Endodermal cell (in vitro differentiated cells): ENCODE results near the gene SLC40A1. TPM values are rescaled to one million over a fixed set of nuclear protein-coding genes. Genes with fewer than 3 reads are reported as not detected.

Source experiments
- DNase-seq: peaks from one replicate; pipeline ENCODE4 v3.0.0-alpha.2; 2017
- H3K27ac ChIP-seq: 2 replicates; pipeline ENCODE4 v1.5.1; 2013; ENCODE audit warnings: mild to moderate bottlenecking, low read depth, low read length, moderate library complexity
- H3K27me3 ChIP-seq: 2 replicates; pipeline ENCODE4 v1.6.1; 2013; ENCODE audit warnings: mild to moderate bottlenecking, low read length, moderate library complexity; ENCODE audit not compliant: insufficient read depth, control insufficient read depth, poor library complexity, severe bottlenecking
- H3K36me3 ChIP-seq: 2 replicates; pipeline ENCODE4 v1.7.0; 2013; ENCODE audit warnings: mild to moderate bottlenecking, low read length, moderate library complexity; ENCODE audit not compliant: control insufficient read depth, insufficient read depth
- H3K4me1 ChIP-seq: one replicate; pipeline ENCODE4 v1.7.0; 2013; ENCODE audit warnings: low read length; ENCODE audit not compliant: control insufficient read depth, insufficient read depth
- H3K4me3 ChIP-seq: 2 replicates; pipeline ENCODE4 v1.5.1; 2013; ENCODE audit warnings: mild to moderate bottlenecking, low read length, moderate library complexity
- H3K9ac ChIP-seq: 2 replicates; pipeline ENCODE4 v1.6.1; 2013; ENCODE audit warnings: mild to moderate bottlenecking, low read length, moderate library complexity; ENCODE audit not compliant: poor library complexity, severe bottlenecking; ENCODE audit errors: extremely low read depth
- H3K9me3 ChIP-seq: 2 replicates; pipeline ENCODE4 v1.6.1; 2013; ENCODE audit warnings: mild to moderate bottlenecking, low read length, moderate library complexity; ENCODE audit not compliant: control insufficient read depth
- H3K27ac Mint-ChIP-seq: 2 replicates; pipeline ENCODE4 v1.8.0; 2020; ENCODE audit warnings: mixed read lengths
- H3K27me3 Mint-ChIP-seq: 2 replicates; pipeline ENCODE4 v1.8.0; 2021; ENCODE audit warnings: mild to moderate bottlenecking, mixed read lengths; ENCODE audit not compliant: insufficient read depth
- H3K36me3 Mint-ChIP-seq: 2 replicates; pipeline ENCODE4 v1.8.0; 2020; ENCODE audit warnings: low read depth, mixed read lengths
- H3K4me1 Mint-ChIP-seq: 2 replicates; pipeline ENCODE4 v1.8.0; 2020; ENCODE audit warnings: mixed read lengths
- H3K4me3 Mint-ChIP-seq: 2 replicates; pipeline ENCODE4 v1.8.0; 2020; ENCODE audit warnings: mild to moderate bottlenecking, moderate library complexity, mixed read lengths
- H3K9me3 Mint-ChIP-seq: 2 replicates; pipeline ENCODE4 v1.8.0; 2020; ENCODE audit warnings: mild to moderate bottlenecking, mixed read lengths
- WGBS, 2 experiments: methylation state at CpG; one replicate each; pipeline versions ENCODE4 v1.1.5 to v1.1.7; 2013; ENCODE audit warnings: missing lambda C conversion rate in 2 of 2, mixed read lengths in 1 of 2; ENCODE audit not compliant: insufficient coverage in 1 of 2, insufficient read length in 1 of 2; 5-methylcytosine and 5-hydroxymethylcytosine counted together
- total RNA-seq, 2 donors: library from RNA; stranded (reverse); fragmentation: NEBNext Ultra II Directional in 1 of 2; extraction: Animal tissue kit (Norgen Biotek cat#: 25700) in 1 of 2; gene quantifications; 2 replicates in 1 of 2; 3 replicates in 1 of 2; pipeline ENCODE4 v1.2.1, GENCODE V29; 2021
- TF ChIP-seq, protein P1 (sequence below): fragments of 200-600 bp; sonication (generic); conservative IDR thresholded peaks from 2 replicates; pipeline ENCODE4 v1.5.0; 2021; ENCODE audit warnings: antibody characterized with exemption, mild to moderate bottlenecking

The SLC40A1 gene
- total RNA-seq, 2 donors from 2014 or later, result 74.1 to 96.8 TPM

- Histone ChIP-seq H3K27me3 (no peaks in the 10 kb centered on the region), H3K9me3 (peaks cover 5% of the 10 kb centered on the region), H3K27ac (no peak overlapping the region), H3K4me1 (peaks cover under 1% of the 10 kb centered on the region), H3K36me3 (peaks cover 50% of the 10 kb centered on the region), H3K9ac (no peak overlapping the region), H3K4me3 (no peak overlapping the region)
- Mint-ChIP-seq H3K4me1 (peaks cover 45% of the 10 kb centered on the region), H3K36me3 (peaks cover 36% of the 10 kb centered on the region), H3K27me3 (no peaks in the 10 kb centered on the region), H3K27ac (peak overlapping the region; percentile 27), H3K9me3 (peaks cover 1% of the 10 kb centered on the region), H3K4me3 (no peak overlapping the region)
- TF ChIP-seq, protein P1, sequence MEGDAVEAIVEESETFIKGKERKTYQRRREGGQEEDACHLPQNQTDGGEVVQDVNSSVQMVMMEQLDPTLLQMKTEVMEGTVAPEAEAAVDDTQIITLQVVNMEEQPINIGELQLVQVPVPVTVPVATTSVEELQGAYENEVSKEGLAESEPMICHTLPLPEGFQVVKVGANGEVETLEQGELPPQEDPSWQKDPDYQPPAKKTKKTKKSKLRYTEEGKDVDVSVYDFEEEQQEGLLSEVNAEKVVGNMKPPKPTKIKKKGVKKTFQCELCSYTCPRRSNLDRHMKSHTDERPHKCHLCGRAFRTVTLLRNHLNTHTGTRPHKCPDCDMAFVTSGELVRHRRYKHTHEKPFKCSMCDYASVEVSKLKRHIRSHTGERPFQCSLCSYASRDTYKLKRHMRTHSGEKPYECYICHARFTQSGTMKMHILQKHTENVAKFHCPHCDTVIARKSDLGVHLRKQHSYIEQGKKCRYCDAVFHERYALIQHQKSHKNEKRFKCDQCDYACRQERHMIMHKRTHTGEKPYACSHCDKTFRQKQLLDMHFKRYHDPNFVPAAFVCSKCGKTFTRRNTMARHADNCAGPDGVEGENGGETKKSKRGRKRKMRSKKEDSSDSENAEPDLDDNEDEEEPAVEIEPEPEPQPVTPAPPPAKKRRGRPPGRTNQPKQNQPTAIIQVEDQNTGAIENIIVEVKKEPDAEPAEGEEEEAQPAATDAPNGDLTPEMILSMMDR, result no peak
- no peak for DNase-seq
Measured at GRCh38 chr2:189560273-189560586, 20.4 kb downstream of the SLC40A1 start.

GRCh38 chr2:189559579-189560272 is 20.9 kb downstream of the SLC40A1 start:
- Histone ChIP-seq H3K9ac (no peak overlapping the region), H3K27me3 (no peaks in the 10 kb centered on the region), H3K9me3 (peaks cover under 1% of the 10 kb centered on the region), H3K36me3 (peaks cover 45% of the 10 kb centered on the region), H3K4me1 (peaks cover 3% of the 10 kb centered on the region), H3K27ac (no peak overlapping the region), H3K4me3 (no peak overlapping the region)
- Mint-ChIP-seq H3K4me3 (no peak overlapping the region), H3K9me3 (no peaks in the 10 kb centered on the region), H3K4me1 (peaks cover 47% of the 10 kb centered on the region), H3K36me3 (peaks cover 31% of the 10 kb centered on the region), H3K27me3 (no peaks in the 10 kb centered on the region), H3K27ac (peak overlapping the region; percentile 27)
- TF ChIP-seq, protein P1, result no peak
- DNase-seq, result no peak
- 89 to 93% methylated on average over 1 to 2 of the region's 2 CpGs for WGBS, 2 experiments

- Histone ChIP-seq H3K9ac (no peak overlapping the region), H3K27ac (no peak overlapping the region), H3K4me3 (no peak overlapping the region), H3K9me3 (no peaks in the 10 kb centered on the region), H3K4me1 (peaks cover 3% of the 10 kb centered on the region), H3K36me3 (peaks cover 35% of the 10 kb centered on the region), H3K27me3 (no peaks in the 10 kb centered on the region)
- Mint-ChIP-seq H3K36me3 (peaks cover 23% of the 10 kb centered on the region), H3K27me3 (no peaks in the 10 kb centered on the region), H3K9me3 (no peaks in the 10 kb centered on the region), H3K27ac (no peak overlapping the region), H3K4me1 (peaks cover 53% of the 10 kb centered on the region), H3K4me3 (no peak overlapping the region)
- TF ChIP-seq, protein P1, result no peak
- WGBS, 2 experiments, result 89 to 95% methylated on average over 1 to 6 of the region's 6 CpGs
- DNase-seq, result no peak
Measured at GRCh38 chr2:189558516-189559272, 21.9 kb downstream of the SLC40A1 start.
